Measurements from ENCODE around the gene THBS3. TPM values are rescaled to one million over a fixed set of nuclear protein-coding genes. Genes with fewer than 3 reads are reported as not detected.

Gene THBS3
- total and polyA plus RNA-seq, 2 of the 13 experiments (the other 11 are each of a cell fraction or from before 2014, with no cell fraction given) = 0.86 to 3.6 TPM

DNA sequence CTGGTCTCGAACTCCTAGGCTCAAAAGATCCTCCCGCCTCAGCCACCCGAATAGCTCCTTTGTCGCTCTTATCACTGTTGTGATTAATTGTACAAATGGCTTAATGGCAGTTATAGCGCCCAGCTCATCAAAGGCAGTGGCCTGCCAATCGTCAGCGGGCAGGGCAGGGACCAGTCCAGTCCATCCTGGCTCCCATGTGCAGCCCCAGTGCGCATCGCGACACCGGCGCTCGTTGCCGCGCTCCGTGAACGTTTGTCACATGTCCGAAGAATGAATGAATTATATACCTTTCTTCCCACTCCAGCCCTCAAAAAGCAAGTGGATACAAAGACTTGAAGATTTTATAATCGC is 19.2 kb upstream of the THBS3 start (continued):
- TF ChIP-seq, protein P1, sequence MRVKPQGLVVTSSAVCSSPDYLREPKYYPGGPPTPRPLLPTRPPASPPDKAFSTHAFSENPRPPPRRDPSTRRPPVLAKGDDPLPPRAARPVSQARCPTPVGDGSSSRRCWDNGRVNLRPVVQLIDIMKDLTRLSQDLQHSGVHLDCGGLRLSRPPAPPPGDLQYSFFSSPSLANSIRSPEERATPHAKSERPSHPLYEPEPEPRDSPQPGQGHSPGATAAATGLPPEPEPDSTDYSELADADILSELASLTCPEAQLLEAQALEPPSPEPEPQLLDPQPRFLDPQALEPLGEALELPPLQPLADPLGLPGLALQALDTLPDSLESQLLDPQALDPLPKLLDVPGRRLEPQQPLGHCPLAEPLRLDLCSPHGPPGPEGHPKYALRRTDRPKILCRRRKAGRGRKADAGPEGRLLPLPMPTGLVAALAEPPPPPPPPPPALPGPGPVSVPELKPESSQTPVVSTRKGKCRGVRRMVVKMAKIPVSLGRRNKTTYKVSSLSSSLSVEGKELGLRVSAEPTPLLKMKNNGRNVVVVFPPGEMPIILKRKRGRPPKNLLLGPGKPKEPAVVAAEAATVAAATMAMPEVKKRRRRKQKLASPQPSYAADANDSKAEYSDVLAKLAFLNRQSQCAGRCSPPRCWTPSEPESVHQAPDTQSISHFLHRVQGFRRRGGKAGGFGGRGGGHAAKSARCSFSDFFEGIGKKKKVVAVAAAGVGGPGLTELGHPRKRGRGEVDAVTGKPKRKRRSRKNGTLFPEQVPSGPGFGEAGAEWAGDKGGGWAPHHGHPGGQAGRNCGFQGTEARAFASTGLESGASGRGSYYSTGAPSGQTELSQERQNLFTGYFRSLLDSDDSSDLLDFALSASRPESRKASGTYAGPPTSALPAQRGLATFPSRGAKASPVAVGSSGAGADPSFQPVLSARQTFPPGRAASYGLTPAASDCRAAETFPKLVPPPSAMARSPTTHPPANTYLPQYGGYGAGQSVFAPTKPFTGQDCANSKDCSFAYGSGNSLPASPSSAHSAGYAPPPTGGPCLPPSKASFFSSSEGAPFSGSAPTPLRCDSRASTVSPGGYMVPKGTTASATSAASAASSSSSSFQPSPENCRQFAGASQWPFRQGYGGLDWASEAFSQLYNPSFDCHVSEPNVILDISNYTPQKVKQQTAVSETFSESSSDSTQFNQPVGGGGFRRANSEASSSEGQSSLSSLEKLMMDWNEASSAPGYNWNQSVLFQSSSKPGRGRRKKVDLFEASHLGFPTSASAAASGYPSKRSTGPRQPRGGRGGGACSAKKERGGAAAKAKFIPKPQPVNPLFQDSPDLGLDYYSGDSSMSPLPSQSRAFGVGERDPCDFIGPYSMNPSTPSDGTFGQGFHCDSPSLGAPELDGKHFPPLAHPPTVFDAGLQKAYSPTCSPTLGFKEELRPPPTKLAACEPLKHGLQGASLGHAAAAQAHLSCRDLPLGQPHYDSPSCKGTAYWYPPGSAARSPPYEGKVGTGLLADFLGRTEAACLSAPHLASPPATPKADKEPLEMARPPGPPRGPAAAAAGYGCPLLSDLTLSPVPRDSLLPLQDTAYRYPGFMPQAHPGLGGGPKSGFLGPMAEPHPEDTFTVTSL (CRISPR knock-in tag; IDR thresholded peaks at IDR 0.05; ENCODE audit: borderline replicate concordance) = no peak
- TF ChIP-seq, protein P2, sequence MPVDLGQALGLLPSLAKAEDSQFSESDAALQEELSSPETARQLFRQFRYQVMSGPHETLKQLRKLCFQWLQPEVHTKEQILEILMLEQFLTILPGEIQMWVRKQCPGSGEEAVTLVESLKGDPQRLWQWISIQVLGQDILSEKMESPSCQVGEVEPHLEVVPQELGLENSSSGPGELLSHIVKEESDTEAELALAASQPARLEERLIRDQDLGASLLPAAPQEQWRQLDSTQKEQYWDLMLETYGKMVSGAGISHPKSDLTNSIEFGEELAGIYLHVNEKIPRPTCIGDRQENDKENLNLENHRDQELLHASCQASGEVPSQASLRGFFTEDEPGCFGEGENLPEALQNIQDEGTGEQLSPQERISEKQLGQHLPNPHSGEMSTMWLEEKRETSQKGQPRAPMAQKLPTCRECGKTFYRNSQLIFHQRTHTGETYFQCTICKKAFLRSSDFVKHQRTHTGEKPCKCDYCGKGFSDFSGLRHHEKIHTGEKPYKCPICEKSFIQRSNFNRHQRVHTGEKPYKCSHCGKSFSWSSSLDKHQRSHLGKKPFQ (CRISPR knock-in tag; IDR thresholded peaks at IDR 0.05; ENCODE audit: insufficient replicate concordance) = no peak
- TF ChIP-seq ZC3H4 (CRISPR knock-in tag; IDR thresholded peaks at IDR 0.05; ENCODE audit: borderline replicate concordance) (no peak), ZSCAN21 (CRISPR knock-in tag; IDR thresholded peaks at IDR 0.05; ENCODE audit: borderline replicate concordance) (no peak), ATRX (CRISPR knock-in tag; IDR thresholded peaks at IDR 0.05; ENCODE audit: borderline replicate concordance) (no peak), ZNF674 (CRISPR knock-in tag; IDR thresholded peaks at IDR 0.05; ENCODE audit: low read depth) (no peak), ZNF33B (CRISPR knock-in tag; IDR thresholded peaks at IDR 0.05) (0 out of 2 replicates have a peak, but pooled peaks have one; percentile 38), NCOR1 (IDR thresholded peaks at IDR 0.05; ENCODE audit: borderline replicate concordance, low read length) (no peak), ZFP82 (CRISPR knock-in tag; IDR thresholded peaks at IDR 0.05; ENCODE audit: borderline replicate concordance) (no peak), MAF1 (CRISPR knock-in tag; IDR thresholded peaks at IDR 0.05; ENCODE audit: borderline replicate concordance) (0 out of 2 replicates have a peak, but pooled peaks have one; percentile 20), CAMTA2 (CRISPR knock-in tag; IDR thresholded peaks at IDR 0.05; ENCODE audit: borderline replicate concordance) (no peak), SP1 (IDR thresholded peaks at IDR 0.05) (no peak), SP1 (CRISPR knock-in tag; IDR thresholded peaks at IDR 0.05) (no peak), AGO2 (optimal IDR thresholded peaks at IDR 0.05; ENCODE audit: low read depth, low read length) (no peak), RCOR2 (CRISPR knock-in tag; IDR thresholded peaks at IDR 0.05) (no peak)
- TF ChIP-seq, protein P3, sequence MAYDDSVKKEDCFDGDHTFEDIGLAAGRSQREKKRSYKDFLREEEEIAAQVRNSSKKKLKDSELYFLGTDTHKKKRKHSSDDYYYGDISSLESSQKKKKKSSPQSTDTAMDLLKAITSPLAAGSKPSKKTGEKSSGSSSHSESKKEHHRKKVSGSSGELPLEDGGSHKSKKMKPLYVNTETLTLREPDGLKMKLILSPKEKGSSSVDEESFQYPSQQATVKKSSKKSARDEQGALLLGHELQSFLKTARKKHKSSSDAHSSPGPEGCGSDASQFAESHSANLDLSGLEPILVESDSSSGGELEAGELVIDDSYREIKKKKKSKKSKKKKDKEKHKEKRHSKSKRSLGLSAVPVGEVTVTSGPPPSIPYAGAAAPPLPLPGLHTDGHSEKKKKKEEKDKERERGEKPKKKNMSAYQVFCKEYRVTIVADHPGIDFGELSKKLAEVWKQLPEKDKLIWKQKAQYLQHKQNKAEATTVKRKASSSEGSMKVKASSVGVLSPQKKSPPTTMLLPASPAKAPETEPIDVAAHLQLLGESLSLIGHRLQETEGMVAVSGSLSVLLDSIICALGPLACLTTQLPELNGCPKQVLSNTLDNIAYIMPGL (CRISPR knock-in tag; IDR thresholded peaks at IDR 0.05; ENCODE audit: borderline replicate concordance in 1 of 2, low read depth in 1 of 2) = peak in 1 of 2 experiments; percentile 75; a peak in 1 of 4 replicates
- TF ChIP-seq, protein P4, sequence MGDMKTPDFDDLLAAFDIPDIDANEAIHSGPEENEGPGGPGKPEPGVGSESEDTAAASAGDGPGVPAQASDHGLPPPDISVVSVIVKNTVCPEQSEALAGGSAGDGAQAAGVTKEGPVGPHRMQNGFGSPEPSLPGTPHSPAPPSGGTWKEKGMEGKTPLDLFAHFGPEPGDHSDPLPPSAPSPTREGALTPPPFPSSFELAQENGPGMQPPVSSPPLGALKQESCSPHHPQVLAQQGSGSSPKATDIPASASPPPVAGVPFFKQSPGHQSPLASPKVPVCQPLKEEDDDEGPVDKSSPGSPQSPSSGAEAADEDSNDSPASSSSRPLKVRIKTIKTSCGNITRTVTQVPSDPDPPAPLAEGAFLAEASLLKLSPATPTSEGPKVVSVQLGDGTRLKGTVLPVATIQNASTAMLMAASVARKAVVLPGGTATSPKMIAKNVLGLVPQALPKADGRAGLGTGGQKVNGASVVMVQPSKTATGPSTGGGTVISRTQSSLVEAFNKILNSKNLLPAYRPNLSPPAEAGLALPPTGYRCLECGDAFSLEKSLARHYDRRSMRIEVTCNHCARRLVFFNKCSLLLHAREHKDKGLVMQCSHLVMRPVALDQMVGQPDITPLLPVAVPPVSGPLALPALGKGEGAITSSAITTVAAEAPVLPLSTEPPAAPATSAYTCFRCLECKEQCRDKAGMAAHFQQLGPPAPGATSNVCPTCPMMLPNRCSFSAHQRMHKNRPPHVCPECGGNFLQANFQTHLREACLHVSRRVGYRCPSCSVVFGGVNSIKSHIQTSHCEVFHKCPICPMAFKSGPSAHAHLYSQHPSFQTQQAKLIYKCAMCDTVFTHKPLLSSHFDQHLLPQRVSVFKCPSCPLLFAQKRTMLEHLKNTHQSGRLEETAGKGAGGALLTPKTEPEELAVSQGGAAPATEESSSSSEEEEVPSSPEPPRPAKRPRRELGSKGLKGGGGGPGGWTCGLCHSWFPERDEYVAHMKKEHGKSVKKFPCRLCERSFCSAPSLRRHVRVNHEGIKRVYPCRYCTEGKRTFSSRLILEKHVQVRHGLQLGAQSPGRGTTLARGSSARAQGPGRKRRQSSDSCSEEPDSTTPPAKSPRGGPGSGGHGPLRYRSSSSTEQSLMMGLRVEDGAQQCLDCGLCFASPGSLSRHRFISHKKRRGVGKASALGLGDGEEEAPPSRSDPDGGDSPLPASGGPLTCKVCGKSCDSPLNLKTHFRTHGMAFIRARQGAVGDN (CRISPR knock-in tag; IDR thresholded peaks at IDR 0.05) = peak; percentile 92
